Measurements from ENCODE around the gene LDLRAP1. TPM values are rescaled to one million over a fixed set of nuclear protein-coding genes. Genes with fewer than 3 reads are reported as not detected.
A peak's percentile ranks its signal among the peaks of the same experiment; 100 is the strongest.

LDLRAP1 gene
- total RNA-seq, 1 donor from 2014 or later = 23.4 TPM

DNA sequence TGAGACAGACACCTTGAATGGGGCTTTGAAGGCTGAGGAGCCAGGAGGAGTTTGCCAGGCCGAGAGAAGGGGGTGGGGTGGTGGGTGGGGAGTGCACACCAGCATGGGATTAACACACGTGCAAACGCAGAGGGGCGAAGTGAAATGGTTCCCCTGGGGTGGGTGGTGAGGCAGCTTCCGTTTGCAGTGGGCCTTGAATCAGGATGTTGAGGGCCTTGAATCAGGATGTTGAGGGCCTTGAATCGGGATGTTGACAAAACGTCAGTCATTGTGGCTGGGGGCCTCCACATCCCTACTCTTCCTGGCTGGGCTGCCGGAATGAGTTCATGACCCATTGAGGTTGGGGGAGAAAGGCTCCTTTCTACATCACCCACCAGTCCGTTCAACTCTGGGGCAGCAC, 16.6 kb downstream of the LDLRAP1 start:
- ATAC-seq = no peak
- no peak for DNase-seq (ENCODE audit: low spot score)

DNA sequence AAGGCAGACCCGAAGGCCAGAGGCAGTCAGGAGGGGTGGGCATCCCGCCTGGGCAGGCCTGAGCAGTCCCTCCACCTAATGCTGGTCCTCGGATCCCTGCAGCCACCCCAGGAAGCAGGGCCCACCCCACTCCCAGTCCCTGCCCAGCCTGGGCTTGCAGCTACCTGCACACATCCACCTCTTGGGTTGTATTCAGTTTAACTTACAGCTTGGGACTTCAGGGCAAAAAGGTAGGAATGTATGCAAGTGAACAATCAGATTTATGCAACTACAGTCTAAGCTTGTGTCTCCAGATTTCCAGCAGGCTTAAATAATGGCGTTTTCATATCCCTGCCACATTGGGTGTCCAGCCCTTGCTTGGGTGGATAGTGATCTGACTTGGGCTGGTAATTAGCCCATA, 17.4 kb downstream of the LDLRAP1 start:
- ATAC-seq = no peak
- DNase-seq (ENCODE audit: low spot score) = no peak

DNA sequence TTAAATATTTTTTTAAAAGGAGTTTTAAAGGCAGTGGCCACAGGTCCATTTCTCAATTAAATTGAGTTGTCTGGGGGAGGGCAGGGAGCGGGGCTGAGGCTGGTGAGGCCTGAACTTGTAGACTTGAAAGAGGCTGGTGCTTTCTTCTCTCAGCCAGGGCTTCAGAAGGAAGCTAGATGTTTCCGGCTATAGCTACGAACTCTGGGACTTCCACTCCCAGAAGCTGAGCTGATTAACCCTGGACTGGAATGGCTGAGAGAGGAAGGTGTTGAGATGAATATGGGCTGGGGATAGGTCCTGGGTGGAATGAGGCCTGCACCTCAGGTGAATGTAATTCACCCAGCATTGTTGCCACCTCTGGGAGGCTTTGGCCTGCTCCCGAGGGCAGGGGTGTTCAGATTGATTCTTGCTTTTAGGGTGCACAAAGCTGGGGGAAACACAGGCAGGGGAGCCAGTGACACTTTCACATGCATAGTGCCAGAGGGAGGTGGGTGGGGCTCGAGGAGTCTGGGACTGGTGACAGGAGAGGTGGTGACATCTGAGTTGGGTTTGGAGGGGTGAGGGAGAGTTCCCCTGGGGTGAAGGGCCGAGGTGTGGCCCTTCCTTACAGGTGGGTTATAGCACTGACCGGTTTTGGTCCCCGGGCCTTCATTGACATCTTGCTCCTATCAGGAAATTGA, 18.2 kb downstream of the LDLRAP1 start:
- ATAC-seq (no peak), DNase-seq (ENCODE audit: low spot score) (no peak)

DNA sequence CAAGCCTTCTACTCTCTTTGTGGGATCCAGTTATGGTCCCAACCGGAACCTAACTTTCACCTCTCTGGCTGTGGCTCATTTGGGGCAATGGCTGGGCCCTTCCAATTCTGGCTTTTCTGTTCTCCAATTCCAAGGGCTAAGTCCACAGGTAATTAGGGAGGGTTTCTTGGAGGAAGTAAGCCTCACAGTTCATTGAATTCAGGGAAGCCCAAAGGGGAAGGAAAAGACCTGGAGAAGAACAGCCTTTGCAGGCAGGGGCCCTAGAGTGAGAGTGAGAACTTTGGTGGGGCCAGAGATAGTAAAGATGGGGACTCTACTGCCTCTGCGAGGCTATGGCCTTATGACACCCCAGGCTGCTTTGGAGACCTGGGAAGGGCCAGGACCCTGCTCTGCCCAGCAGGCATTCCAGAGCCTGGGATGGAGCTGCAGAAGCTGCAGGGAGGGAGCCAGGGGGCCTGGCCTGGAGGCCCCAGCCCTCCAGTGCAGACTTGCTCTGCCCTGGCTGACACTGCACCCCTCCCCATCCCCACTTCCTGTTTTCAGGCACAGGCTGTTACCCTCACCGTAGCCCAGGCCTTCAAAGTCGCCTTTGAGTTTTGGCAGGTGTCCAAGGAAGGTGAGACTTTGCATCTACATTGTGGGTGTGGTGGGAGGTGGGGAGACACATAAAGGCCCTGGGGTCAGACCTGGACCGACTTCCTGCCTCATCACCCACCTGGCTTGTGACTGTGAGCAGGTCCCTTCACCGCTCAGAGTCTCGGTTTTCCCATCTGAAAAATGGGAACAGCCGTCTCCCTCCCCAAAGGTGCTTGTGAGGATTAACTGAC, 18.9 kb downstream of the LDLRAP1 start:
- DNase-seq (ENCODE audit: low spot score) (no peak), ATAC-seq (no peak)

DNA sequence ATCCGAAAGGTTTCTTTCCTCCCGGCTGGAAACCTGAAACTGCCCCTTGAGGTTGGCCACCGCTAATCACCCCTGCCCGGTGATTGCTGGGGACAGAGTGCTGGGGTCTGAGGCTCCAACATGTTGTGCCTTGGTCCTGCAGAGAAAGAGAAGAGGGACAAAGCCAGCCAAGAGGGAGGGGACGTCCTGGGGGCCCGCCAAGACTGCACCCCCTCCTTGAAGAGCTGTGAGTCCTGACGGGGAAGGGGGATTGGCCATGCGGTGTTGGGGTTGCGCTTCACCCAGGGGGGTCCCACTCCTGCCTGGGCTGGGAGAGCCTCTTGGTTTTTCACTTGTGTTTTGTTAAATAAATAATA, 19.5 kb downstream of the LDLRAP1 start:
- ATAC-seq (no peak), DNase-seq (ENCODE audit: low spot score) (no peak)

DNA sequence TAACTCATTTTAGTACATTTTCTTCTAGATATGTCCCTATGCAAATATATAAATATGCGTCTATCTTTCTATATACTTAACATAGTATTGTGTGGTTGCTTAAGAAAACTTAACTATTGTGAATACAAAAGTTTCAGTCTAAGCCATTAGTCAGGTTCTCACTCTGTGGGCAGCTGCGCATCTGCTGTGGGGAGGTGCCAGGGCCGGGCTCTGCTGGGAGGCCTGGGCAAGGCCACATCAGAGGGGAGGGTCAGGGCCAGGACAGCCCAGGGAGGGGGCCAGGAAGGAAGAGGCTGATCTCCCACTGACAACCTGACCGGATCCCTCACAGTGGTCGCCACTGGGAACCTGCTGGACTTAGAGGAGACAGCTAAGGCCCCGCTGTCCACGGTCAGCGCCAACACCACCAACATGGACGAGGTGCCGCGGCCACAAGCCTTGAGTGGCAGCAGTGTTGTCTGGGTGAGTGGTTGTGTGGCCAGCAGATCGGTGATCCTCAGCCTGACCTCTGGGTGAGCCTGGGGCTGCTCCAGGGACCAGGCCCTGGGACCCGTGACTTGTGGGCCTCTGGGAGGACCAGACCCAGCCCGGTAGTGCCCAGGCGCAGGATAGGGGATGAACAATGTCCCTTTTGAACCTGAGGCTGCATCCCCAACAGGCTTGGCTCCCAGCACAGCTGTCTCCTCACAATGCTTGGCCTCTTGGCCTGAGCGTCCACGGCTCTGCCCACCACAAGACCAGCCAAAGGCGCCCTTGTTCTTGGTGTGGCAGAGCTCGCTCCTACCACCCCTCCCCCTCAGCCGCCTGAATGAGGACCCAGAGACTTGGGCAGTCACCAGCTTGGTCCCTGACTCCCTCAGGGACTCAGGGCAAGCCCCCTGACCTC, 20.2 kb downstream of the LDLRAP1 start:
- no peak for ATAC-seq

DNA sequence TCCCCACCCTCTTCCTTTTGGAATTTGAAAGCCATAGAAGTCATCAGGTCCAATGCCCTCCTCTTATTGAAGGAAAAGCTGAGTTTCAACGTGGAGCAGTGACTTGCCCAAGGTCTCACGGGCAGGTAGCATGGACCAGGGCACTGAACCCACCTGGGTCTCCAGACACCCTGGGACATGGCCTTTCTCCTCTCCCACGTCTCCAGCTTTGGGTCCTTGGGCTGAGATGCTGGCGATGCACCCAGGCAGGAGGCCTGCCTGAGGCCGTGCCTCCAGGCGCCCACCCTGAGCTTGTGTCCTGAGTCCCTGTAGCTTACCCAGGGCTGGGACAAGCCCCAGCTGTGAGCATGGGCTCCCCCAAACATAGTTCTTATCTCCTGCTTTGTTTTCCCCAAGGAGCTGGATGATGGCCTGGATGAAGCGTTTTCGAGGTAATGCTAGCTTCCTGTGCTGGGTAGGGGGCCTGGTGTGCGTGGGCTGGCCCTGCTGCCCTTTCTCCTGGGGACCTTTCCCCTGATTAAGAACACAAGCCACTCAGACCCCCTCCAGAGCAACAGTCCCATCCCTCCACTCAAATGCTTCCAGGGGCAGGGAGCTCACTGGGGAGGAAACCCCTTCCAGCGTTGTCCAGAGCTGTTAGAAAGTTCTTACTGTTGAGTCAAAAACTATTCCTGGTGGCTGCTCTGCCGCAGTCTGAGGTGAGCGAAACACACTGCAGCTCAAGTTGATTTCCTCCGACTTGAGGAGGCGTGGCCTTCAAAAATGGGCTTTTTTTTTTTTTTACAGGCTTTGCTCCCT, 21.6 kb downstream of the LDLRAP1 start:
- ATAC-seq = no peak
- no peak for DNase-seq (ENCODE audit: low spot score)

More for the DNA sequence above, 20.2 kb downstream of the LDLRAP1 start:
- no peak for DNase-seq (ENCODE audit: low spot score)

DNA sequence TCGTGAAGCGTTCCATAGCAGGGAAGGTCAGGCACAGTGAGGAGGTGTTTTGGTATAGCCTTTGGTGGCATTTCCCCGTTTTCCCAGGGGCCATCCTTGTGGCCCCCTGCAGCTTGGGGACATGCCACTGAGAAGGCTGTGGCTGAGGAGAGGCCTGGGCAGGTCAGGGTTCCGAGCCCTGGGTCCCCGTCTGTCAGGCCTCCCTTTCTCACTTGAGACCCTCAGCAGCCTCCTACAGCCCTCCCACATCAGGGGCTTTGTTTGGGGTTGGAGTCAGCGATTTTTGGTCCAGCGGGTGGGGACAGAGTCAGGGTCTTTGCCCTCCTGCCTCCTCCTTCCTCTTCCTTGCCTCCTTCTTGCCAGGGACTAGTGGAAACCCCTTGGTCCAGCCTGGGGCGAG, 22.2 kb downstream of the LDLRAP1 start:
- ATAC-seq (no peak), DNase-seq (ENCODE audit: low spot score) (no peak)

DNA sequence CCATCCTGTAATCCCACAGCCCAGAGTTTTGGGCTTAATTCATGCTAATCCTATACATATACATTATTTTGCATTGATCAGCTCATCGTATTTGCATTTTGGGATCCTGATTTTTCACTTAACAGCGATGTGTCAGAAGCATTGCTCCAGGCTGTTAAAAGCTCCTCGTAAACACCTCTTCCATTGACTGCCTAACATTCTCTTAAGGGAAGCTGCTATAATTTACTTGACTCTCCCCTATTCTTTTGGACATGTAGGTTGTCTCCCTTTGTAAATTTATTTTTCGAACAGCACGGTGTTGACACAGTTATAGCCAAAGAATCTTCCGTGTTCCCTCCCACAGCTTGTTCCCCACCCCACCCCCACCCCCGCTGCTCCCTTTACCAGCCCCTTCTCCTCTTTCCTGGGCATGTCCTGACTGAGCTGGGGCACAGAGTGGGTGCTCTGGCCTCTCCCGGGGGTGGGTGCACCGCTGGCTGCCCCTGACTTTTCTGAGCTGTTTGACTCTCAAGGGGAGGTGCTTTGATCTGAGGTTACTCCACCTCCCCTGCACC, 22.8 kb downstream of the LDLRAP1 start:
- peak; percentile 23 for ATAC-seq
- DNase-seq (ENCODE audit: low spot score) = no peak

DNA sequence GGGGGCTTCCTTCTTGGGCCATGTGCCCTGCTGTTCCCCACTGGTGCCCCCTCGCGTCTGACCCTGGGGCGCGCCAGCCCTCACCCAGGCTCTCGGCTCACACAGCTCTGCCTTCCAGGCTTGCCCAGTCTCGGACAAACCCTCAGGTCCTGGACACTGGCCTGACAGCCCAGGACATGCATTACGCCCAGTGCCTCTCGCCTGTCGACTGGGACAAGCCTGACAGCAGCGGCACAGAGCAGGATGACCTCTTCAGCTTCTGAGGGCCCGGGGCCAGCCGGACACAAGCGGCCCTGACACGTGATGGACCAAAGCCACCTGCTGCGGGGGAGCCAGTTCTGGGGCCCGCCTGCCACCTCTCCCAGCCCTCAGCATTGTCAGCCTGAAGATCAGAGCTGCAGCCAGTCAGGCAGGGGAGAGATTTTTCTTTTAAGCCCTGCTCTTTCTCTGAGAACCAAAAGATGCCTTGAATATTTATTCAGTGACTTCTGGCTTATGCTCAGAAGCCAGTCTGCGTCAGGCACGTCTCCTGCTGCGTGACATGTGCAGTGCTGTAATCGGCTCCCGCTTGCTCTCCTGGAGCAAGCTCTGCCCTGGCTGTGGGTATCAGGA, 23.4 kb downstream of the LDLRAP1 start:
- peak; percentile 87 for DNase-seq (ENCODE audit: low spot score)
- ATAC-seq = peak; percentile 78

DNA sequence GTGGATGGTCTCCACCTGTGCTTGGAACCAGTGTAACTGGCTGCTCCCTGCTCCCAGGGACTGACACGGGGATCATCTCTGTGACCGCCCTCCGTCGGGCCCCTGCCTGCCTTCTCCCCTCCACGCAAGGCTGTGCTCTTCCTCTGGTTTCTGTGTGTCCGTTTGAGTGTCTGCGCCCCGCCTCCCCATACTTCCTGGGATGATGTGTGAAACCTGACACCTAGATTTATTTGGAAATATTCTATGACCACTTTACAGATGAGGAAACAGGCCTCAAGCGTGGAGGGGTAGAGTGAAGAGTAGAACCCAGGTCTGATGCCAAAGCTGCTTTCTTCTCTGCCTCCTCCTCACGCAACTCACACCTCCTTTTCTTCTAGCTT, 24.3 kb downstream of the LDLRAP1 start:
- ATAC-seq (no peak), DNase-seq (ENCODE audit: low spot score) (no peak)

DNA sequence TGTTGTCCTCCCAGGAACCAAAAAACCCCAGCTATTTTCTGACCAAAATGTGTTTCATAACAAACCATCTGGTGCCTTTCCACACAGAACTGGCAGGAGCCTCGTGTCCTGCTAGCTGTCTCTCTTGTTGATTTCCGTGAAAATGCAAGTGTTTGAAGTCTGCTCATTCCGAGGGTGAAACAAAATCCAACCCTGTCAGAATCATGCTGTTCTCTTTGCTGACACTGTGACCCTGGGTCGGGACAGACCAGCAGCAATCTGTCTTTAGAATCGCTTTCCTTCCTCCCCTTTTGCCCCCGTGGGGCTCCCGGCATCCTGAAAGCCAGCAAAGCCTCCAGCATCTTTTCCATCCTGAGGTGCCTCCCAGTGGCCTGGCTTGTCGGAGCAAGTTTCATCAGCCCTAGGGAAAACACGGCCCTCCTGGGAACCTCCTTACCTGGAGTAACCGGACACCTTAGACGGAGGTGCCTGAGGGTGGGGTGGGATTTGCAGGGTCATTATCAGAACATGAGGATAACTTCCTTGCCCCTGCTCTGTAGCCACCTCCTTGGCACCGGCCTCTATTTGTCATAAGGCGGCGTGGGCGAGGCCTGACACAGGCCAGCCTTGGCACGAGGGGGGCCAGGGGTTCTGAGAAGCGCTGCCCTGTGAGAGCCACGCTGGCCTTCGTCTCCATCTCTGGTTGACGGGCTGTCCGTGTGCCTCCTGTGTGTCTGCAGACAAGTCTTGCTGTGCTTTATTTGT, 24.9 kb downstream of the LDLRAP1 start:
- ATAC-seq (no peak), DNase-seq (ENCODE audit: low spot score) (no peak)

DNA sequence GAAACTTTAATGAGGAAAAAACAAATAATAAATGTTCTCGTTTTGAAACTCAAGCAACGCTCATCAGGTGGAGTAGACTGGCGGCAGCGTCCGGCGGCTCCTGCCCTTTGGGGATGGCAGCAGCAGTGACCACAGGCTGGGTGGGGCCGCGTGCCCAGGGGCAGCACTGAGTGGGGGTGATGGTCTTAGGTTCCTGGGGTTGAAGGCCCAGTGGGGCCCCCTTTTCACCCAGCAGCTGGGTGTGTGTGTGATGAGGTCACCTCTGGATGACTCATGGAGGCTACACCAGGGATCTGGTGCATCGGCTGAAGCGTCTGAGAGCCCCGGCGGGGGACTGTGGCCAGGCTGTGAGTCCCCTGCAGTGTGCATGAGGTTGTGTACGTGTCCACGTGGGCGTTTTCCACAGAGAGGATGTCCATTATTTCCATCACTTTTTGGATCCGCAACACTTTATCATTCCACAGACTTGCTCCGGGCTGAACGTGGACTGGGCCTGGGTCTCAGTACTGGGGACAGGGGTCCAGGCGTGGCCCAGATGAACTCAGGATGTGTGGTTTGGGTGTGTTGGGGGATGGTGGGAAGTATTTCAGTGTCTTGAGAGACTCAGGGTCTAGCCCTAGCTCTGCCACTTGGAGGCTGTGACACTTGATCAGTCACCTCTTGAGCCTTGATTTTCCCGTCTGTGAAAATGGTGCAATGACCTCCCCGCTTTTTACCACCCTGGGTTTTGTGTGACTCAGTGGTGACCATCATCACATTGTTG, 25.6 kb downstream of the LDLRAP1 start:
- no peak for DNase-seq (ENCODE audit: low spot score)
- no peak for ATAC-seq

DNA sequence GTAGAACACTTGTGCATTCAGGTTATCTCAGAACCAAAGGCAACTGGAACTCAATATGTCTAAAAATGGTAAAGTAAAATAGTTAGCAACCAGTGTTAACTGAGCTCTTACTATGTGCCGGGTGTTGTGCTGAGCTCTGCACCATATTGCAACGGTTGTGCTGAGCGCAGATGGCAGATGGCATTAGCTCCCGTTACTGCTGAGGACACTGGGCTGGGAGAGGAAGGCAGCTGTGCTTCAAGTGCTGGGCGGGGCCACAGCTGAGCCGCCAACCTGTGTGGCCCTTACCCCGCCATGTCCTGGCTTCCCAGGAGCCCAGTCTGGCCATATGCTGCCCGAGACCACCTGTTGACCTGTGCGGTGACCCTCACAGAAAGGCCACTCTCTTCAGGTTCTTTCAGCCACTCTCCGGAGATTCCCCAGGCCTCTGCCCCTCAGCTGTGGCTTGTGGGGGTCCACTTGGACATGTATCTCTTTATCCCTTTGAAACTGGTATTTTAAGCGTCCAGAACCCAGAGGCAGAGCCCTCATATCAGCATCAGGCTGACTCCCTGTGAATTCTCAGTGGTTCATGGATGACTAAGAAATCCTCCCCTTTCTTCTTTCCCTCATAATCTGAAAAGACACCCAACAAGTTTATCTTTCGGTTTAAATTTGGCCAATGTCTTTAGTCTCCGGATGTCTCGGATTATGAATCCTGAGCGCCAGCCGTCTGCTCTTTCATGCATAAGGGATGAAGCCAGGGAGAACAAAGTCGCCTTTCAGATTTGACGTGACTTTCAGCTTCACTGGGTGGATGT, 26.4 kb downstream of the LDLRAP1 start:
- no peak for DNase-seq (ENCODE audit: low spot score)

DNA sequence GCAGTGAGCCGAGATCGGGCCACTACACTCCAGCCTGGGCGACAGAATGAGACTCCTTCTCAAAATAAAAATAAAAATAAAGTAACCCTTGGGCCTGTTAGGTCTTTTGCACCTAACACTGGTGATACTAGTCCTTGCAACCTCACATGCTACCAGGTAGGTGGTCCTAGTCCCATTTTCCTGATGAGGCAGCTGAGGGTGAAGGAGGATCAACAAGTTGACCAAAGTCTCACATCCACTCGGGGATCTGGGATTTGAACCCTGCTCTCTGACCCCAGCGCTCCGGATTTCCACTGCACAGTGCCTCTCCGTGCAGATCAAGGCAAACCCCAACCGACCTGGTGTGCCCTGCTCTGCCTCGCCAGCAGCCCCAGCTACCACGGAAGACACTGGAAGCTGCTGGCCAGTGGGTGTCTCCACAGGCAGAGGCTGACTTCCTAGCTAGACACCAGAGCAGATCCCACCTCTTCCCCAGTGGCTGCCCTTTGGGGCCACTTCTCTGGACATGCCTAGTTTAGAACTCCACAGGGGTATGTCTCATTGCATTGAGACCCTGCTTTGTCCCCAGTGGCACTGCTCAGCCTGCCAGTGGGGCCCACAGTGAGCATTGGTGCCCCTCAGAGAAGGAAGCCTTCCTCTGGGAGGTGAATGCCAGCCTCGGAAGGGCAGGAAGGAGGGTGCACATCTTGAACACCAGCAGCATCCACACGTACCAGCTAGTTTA, 27.6 kb downstream of the LDLRAP1 start:
- DNase-seq (ENCODE audit: low spot score) (no peak), ATAC-seq (peak; percentile 1)

More for the DNA sequence above, 26.4 kb downstream of the LDLRAP1 start:
- no peak for ATAC-seq

DNA sequence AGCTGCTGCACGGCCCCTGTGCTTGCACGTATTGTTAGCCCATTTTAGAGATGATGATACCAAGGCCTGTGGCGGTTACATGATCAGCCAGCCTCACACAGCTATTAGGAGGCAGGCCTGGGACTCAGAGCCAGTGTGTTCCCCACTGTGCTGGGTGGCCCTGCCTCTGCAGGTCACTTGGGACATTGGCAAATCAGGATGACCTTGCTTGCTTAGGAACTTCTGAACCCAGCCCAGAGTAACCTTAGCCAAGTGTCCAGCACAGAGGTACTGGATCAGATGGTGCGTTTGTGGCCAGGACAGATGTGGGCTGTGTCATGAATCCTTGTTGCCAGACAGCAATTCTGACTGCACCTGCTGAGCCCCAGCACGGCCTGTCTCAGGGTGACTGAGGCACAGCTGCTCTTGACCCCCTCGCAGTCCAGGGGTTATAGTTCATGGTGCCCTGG, 28.1 kb downstream of the LDLRAP1 start:
- ATAC-seq (peak; percentile 66), DNase-seq (ENCODE audit: low spot score) (peak; percentile 86)

DNA sequence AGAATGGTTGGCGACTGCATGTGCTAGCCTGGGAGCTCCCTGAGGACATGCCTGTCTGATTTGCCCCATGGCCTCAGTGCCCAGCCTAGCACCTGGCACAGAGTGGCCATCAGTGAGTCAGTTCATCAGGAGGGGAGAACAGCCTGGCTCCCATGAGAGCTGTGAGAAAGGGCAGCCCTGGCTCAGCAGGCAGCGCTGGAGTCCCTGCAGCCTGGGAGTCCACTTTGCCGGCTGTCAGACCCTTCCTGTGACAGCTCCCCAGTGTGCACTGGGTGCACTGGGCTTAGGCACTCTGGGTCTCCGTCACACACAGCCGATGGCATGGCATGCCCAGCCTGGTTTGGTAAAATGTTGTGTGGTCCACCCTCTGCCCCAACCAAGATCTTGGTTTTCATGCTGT, 28.7 kb downstream of the LDLRAP1 start:
- peak; percentile 2 for ATAC-seq
- DNase-seq (ENCODE audit: low spot score) = no peak
